NCI-H2107 treated with DMSO at 0.1 percent for 48 hours (cell line): ENCODE measurements around the gene MBD4.
"Not testable (repeated sequence)": the region's sequence is repeated elsewhere in the genome, so short reads cannot be mapped to it uniquely, and the experiment has no call there.

Experiments
- DNase-seq: peaks from one replicate; lab custom pipeline; 2025; ENCODE audit not compliant: unreplicated experiment; lab: John Stamatoyannopoulos, UW

The MBD4 gene

GRCh38 chr3:129384594-129385323, 55.0 kb downstream of the MBD4 start:
- DNase-seq: peak; percentile 26

GRCh38 chr3:129384103-129384502, 55.6 kb downstream of the MBD4 start:
- not testable (repeated sequence) for DNase-seq

DNA sequence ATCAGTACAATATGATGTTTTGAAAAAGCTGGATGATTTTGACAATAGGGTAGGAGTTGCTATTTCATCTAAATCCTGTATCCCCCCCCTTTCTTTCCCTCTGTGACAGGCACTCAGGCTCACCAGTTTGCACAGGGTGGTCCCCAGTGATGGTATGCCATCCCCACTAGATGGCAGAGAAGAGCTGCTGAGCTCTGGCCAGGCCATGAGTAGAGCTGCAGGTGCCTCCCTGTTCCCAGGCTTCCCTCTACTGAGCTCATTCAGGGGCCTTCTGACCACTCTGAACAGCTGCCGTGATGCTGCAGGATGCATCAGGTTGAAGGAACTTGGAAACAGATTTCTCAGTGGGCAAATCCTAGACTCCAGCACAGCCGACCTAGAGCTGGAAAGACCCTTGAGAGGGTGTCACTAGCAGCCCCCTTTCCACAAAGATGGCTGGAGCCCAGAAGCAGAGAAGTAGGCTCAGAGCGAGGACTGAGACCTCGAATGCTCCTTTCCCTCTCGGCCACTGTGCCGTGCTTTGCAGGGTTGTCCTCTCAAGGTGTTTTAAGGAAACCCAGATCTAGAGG, 56.4 kb downstream of the MBD4 start:
- peak; percentile 70 for DNase-seq

- DNase-seq: no peak
Measured at GRCh38 chr3:129382366-129382765, 57.4 kb downstream of the MBD4 start.
